WTC11 (cell line): ENCODE results near the gene KLF13. TPM values are rescaled to one million over a fixed set of nuclear protein-coding genes. Genes with fewer than 3 reads are reported as not detected.

Experiments used
- ATAC-seq: fragments of 200-7000 bp; cut with Tn5 transposase; 2 replicates; pipeline ENCODE4 v1.10.0; 2021; ENCODE audit warnings: mild to moderate bottlenecking, moderate library complexity
- CTCF ChIA-PET: fragments of 300-600 bp; sonication (Branson Sonifier 250); formaldehyde crosslinking; loops from one replicate; lab custom pipeline; 2021; ENCODE audit warnings: antibody characterized with exemption; lab: Charles Lee
- POLR2A ChIA-PET: fragments of 350-600 bp; sonication (Branson Sonifier 250); formaldehyde crosslinking; loops from one replicate; lab custom pipeline; 2021; ENCODE audit warnings: antibody characterized with exemption; lab: Charles Lee
- DNase-seq: peaks from one replicate; pipeline ENCODE4 v3.0.0; 2021; ENCODE audit warnings: low spot score
- H3K27ac Mint-ChIP-seq: 2 replicates; pipeline ENCODE4 v1.8.0; 2021; ENCODE audit warnings: mixed read lengths
- H3K27me3 Mint-ChIP-seq: 2 replicates; pipeline ENCODE4 v1.8.0; 2021; ENCODE audit warnings: low read depth, mild to moderate bottlenecking, moderate library complexity, mixed read lengths
- H3K36me3 Mint-ChIP-seq: 2 replicates; pipeline ENCODE4 v1.8.0; 2021; ENCODE audit warnings: mixed read lengths
- H3K4me1 Mint-ChIP-seq: 2 replicates; pipeline ENCODE4 v1.8.0; 2022; ENCODE audit warnings: mixed read lengths
- H3K4me3 Mint-ChIP-seq: 2 replicates; pipeline ENCODE4 v1.8.0; 2021; ENCODE audit warnings: mild to moderate bottlenecking, moderate library complexity, mixed read lengths
- H3K9me3 Mint-ChIP-seq: 2 replicates; pipeline ENCODE4 v1.8.0; 2021; ENCODE audit warnings: mixed read lengths
- CREM ChIP-seq: sonication (generic); formaldehyde crosslinking; IDR thresholded peaks from 2 replicates; pipeline ENCODE4 v1.8.1; 2022; ENCODE audit warnings: mild to moderate bottlenecking, missing genetic modification reagents, moderate library complexity
- ESRRA ChIP-seq: sonication (generic); formaldehyde crosslinking; IDR thresholded peaks from 2 replicates; pipeline ENCODE4 v1.8.1; 2022; ENCODE audit warnings: mild to moderate bottlenecking, missing genetic modification reagents, borderline replicate concordance
- FOXP1 ChIP-seq: sonication (generic); formaldehyde crosslinking; IDR thresholded peaks from 2 replicates; pipeline ENCODE4 v1.8.0; 2022; ENCODE audit warnings: missing genetic modification reagents, mild to moderate bottlenecking, moderate library complexity, borderline replicate concordance
- IRF2 ChIP-seq: sonication (generic); formaldehyde crosslinking; IDR thresholded peaks from 2 replicates; pipeline ENCODE4 v1.8.0; 2022; ENCODE audit warnings: low read depth, missing genetic modification reagents, borderline replicate concordance
- MXD4 ChIP-seq: fragments of 250-450 bp; sonication (Bioruptor Pico); IDR thresholded peaks from 2 replicates; pipeline ENCODE4 v1.8.0; 2021; ENCODE audit warnings: mild to moderate bottlenecking, moderate library complexity, borderline replicate concordance
- ZBTB21 ChIP-seq: sonication (generic); formaldehyde crosslinking; IDR thresholded peaks from 2 replicates; pipeline ENCODE4 v1.8.1; 2023; ENCODE audit warnings: mild to moderate bottlenecking, missing genetic modification reagents, borderline replicate concordance
- ZNF138 ChIP-seq: sonication (generic); formaldehyde crosslinking; conservative IDR thresholded peaks from 2 replicates; pipeline ENCODE4 v1.8.1; 2022; ENCODE audit warnings: mild to moderate bottlenecking, moderate library complexity, missing genetic modification reagents
- ZNF423 ChIP-seq: fragments of 250-450 bp; sonication (Bioruptor Pico); IDR thresholded peaks from 2 replicates; pipeline ENCODE4 v2.1.2; 2022; ENCODE audit warnings: mild to moderate bottlenecking, moderate library complexity
- total RNA-seq: library from RNA; stranded (reverse); gene quantifications from 3 replicates; pipeline ENCODE4 v1.2.3, GENCODE V29; 2021
- TF ChIP-seq, protein P1 (sequence below): fragments of 250-450 bp; sonication (Bioruptor Pico); IDR thresholded peaks from 2 replicates; pipeline ENCODE4 v1.9.0; 2021; ENCODE audit warnings: mild to moderate bottlenecking
- TF ChIP-seq, protein P2 (sequence below): sonication (generic); formaldehyde crosslinking; IDR thresholded peaks from 2 replicates; pipeline ENCODE4 v1.8.1; 2023; ENCODE audit warnings: mild to moderate bottlenecking, missing genetic modification reagents, moderate library complexity
- TF ChIP-seq, protein P3 (sequence below): sonication (generic); formaldehyde crosslinking; IDR thresholded peaks from 2 replicates; pipeline ENCODE4 v1.8.1; 2023; ENCODE audit warnings: mild to moderate bottlenecking, missing genetic modification reagents
- TF ChIP-seq, protein P4 (sequence below): sonication (generic); formaldehyde crosslinking; IDR thresholded peaks from 2 replicates; pipeline ENCODE4 v1.8.1; 2022; ENCODE audit warnings: mild to moderate bottlenecking, moderate library complexity, missing genetic modification reagents
- TF ChIP-seq, protein P5 (sequence below): fragments of 250-450 bp; sonication (Bioruptor Pico); IDR thresholded peaks from 2 replicates; pipeline ENCODE4 v2.1.2; 2022; ENCODE audit warnings: mild to moderate bottlenecking, moderate library complexity
- TF ChIP-seq, protein P6 (sequence below): sonication (generic); formaldehyde crosslinking; IDR thresholded peaks from 2 replicates; pipeline ENCODE4 v1.8.0; 2023; ENCODE audit warnings: missing genetic modification reagents, mild to moderate bottlenecking, borderline replicate concordance
- TF ChIP-seq, protein P7 (sequence below): sonication (generic); formaldehyde crosslinking; IDR thresholded peaks from 2 replicates; pipeline ENCODE4 v1.8.0; 2023; ENCODE audit warnings: missing genetic modification reagents
- TF ChIP-seq, protein P8 (sequence below): sonication (generic); formaldehyde crosslinking; IDR thresholded peaks from 2 replicates; pipeline ENCODE4 v1.8.1; 2022; ENCODE audit warnings: low read depth, missing genetic modification reagents, borderline replicate concordance

KLF13 gene
- total RNA-seq, 1 experiment from 2014 or later = 38.1 TPM

DNA sequence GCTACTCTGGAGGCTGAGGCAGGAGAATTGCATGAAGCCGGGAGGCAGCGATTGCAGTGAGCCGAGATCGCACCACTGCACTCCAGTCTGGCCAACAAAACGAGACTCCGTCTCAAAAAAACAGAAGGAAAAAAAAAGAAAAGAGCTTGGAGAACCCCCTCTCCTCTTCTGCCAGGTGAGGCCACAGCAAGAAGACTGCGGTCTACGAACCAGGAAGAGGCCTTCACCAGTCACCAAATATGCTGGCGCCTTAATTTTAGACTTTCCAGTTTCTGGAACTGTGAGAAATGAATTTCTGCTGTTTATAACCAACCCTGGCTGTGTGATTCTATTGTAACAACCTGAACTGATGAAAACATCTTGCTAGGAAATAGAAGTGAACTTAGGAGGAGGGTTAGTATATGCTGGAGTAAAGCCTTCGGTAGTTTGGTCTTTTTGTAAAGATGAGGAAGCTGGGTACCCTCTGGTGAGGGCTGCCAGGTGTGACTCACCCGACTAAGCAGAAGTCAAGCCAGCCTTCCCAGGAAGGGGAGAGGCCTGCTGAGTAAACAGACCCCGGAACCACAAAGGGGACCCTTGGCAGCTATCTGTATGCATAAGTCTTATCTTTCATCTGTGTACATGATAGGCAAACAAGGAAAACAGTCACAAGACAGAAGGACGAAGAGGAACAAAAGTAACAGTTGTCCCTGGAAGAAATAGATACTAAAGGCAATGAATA lies 78.7 kb downstream of the KLF13 start:
- peaks cover under 1% of the 10 kb centered on the region; the same call in 1 of the 2 replicates for H3K4me1 Mint-ChIP-seq
- H3K4me3 Mint-ChIP-seq = no peak overlapping the region
- H3K27me3 Mint-ChIP-seq = no peaks in the 10 kb centered on the region
- peaks cover 28% of the 10 kb centered on the region for H3K9me3 Mint-ChIP-seq
- POLR2A ChIA-PET = no interaction called here
- ATAC-seq (no peak), DNase-seq (no peak)
- CTCF ChIA-PET = no interaction called here
- no peak overlapping the region for H3K27ac Mint-ChIP-seq
- H3K36me3 Mint-ChIP-seq = peaks cover 3% of the 10 kb centered on the region; the same call in 1 of the 2 replicates
- no peak for TF ChIP-seq IRF2 (CRISPR knock-in tag)
- TF ChIP-seq ZBTB21 (CRISPR knock-in tag) = no peak
- TF ChIP-seq, protein P1, sequence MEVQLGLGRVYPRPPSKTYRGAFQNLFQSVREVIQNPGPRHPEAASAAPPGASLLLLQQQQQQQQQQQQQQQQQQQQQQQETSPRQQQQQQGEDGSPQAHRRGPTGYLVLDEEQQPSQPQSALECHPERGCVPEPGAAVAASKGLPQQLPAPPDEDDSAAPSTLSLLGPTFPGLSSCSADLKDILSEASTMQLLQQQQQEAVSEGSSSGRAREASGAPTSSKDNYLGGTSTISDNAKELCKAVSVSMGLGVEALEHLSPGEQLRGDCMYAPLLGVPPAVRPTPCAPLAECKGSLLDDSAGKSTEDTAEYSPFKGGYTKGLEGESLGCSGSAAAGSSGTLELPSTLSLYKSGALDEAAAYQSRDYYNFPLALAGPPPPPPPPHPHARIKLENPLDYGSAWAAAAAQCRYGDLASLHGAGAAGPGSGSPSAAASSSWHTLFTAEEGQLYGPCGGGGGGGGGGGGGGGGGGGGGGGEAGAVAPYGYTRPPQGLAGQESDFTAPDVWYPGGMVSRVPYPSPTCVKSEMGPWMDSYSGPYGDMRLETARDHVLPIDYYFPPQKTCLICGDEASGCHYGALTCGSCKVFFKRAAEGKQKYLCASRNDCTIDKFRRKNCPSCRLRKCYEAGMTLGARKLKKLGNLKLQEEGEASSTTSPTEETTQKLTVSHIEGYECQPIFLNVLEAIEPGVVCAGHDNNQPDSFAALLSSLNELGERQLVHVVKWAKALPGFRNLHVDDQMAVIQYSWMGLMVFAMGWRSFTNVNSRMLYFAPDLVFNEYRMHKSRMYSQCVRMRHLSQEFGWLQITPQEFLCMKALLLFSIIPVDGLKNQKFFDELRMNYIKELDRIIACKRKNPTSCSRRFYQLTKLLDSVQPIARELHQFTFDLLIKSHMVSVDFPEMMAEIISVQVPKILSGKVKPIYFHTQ (CRISPR knock-in tag) = no peak
- TF ChIP-seq, protein P2, sequence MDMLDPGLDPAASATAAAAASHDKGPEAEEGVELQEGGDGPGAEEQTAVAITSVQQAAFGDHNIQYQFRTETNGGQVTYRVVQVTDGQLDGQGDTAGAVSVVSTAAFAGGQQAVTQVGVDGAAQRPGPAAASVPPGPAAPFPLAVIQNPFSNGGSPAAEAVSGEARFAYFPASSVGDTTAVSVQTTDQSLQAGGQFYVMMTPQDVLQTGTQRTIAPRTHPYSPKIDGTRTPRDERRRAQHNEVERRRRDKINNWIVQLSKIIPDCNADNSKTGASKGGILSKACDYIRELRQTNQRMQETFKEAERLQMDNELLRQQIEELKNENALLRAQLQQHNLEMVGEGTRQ (CRISPR knock-in tag) = no peak
- no peak for TF ChIP-seq CREM (CRISPR knock-in tag)
- TF ChIP-seq, protein P3, sequence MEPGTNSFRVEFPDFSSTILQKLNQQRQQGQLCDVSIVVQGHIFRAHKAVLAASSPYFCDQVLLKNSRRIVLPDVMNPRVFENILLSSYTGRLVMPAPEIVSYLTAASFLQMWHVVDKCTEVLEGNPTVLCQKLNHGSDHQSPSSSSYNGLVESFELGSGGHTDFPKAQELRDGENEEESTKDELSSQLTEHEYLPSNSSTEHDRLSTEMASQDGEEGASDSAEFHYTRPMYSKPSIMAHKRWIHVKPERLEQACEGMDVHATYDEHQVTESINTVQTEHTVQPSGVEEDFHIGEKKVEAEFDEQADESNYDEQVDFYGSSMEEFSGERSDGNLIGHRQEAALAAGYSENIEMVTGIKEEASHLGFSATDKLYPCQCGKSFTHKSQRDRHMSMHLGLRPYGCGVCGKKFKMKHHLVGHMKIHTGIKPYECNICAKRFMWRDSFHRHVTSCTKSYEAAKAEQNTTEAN = no peak
- TF ChIP-seq, protein P4, sequence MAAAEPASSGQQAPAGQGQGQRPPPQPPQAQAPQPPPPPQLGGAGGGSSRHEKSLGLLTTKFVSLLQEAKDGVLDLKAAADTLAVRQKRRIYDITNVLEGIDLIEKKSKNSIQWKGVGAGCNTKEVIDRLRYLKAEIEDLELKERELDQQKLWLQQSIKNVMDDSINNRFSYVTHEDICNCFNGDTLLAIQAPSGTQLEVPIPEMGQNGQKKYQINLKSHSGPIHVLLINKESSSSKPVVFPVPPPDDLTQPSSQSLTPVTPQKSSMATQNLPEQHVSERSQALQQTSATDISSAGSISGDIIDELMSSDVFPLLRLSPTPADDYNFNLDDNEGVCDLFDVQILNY (CRISPR knock-in tag) = no peak
- TF ChIP-seq, protein P5, sequence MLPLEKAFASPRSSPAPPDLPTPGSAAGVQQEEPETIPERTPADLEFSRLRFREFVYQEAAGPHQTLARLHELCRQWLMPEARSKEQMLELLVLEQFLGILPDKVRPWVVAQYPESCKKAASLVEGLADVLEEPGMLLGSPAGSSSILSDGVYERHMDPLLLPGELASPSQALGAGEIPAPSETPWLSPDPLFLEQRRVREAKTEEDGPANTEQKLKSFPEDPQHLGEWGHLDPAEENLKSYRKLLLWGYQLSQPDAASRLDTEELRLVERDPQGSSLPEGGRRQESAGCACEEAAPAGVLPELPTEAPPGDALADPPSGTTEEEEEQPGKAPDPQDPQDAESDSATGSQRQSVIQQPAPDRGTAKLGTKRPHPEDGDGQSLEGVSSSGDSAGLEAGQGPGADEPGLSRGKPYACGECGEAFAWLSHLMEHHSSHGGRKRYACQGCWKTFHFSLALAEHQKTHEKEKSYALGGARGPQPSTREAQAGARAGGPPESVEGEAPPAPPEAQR (CRISPR knock-in tag) = no peak
- TF ChIP-seq, protein P6, sequence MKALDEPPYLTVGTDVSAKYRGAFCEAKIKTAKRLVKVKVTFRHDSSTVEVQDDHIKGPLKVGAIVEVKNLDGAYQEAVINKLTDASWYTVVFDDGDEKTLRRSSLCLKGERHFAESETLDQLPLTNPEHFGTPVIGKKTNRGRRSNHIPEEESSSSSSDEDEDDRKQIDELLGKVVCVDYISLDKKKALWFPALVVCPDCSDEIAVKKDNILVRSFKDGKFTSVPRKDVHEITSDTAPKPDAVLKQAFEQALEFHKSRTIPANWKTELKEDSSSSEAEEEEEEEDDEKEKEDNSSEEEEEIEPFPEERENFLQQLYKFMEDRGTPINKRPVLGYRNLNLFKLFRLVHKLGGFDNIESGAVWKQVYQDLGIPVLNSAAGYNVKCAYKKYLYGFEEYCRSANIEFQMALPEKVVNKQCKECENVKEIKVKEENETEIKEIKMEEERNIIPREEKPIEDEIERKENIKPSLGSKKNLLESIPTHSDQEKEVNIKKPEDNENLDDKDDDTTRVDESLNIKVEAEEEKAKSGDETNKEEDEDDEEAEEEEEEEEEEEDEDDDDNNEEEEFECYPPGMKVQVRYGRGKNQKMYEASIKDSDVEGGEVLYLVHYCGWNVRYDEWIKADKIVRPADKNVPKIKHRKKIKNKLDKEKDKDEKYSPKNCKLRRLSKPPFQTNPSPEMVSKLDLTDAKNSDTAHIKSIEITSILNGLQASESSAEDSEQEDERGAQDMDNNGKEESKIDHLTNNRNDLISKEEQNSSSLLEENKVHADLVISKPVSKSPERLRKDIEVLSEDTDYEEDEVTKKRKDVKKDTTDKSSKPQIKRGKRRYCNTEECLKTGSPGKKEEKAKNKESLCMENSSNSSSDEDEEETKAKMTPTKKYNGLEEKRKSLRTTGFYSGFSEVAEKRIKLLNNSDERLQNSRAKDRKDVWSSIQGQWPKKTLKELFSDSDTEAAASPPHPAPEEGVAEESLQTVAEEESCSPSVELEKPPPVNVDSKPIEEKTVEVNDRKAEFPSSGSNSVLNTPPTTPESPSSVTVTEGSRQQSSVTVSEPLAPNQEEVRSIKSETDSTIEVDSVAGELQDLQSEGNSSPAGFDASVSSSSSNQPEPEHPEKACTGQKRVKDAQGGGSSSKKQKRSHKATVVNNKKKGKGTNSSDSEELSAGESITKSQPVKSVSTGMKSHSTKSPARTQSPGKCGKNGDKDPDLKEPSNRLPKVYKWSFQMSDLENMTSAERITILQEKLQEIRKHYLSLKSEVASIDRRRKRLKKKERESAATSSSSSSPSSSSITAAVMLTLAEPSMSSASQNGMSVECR (CRISPR knock-in tag) = no peak
- no peak for TF ChIP-seq FOXP1 (CRISPR knock-in tag)
- TF ChIP-seq, protein P7, sequence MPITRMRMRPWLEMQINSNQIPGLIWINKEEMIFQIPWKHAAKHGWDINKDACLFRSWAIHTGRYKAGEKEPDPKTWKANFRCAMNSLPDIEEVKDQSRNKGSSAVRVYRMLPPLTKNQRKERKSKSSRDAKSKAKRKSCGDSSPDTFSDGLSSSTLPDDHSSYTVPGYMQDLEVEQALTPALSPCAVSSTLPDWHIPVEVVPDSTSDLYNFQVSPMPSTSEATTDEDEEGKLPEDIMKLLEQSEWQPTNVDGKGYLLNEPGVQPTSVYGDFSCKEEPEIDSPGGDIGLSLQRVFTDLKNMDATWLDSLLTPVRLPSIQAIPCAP (CRISPR knock-in tag) = no peak
- no peak for TF ChIP-seq MXD4 (CRISPR knock-in tag)
- no peak for TF ChIP-seq ESRRA (CRISPR knock-in tag)
- no peak for TF ChIP-seq ZNF423 (CRISPR knock-in tag)
- TF ChIP-seq, protein P8, sequence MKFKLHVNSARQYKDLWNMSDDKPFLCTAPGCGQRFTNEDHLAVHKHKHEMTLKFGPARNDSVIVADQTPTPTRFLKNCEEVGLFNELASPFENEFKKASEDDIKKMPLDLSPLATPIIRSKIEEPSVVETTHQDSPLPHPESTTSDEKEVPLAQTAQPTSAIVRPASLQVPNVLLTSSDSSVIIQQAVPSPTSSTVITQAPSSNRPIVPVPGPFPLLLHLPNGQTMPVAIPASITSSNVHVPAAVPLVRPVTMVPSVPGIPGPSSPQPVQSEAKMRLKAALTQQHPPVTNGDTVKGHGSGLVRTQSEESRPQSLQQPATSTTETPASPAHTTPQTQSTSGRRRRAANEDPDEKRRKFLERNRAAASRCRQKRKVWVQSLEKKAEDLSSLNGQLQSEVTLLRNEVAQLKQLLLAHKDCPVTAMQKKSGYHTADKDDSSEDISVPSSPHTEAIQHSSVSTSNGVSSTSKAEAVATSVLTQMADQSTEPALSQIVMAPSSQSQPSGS (CRISPR knock-in tag) = no peak
- TF ChIP-seq ZNF138 (CRISPR knock-in tag) = no peak
